IMR-90 (cell line): ENCODE data around the gene HOXB1. TPM values are rescaled to one million over a fixed set of nuclear protein-coding genes. Genes with fewer than 3 reads are reported as not detected.

Experiments used
- ATAC-seq: fragments of 200-7000 bp; cut with Tn5 transposase; 2 replicates; pipeline ENCODE4 v1.9.1; 2020; ENCODE audit warnings: low read depth, mild to moderate bottlenecking, moderate library complexity
- BruUV-seq: library from RNA; stranded (reverse); fragments of 400-500 nt; replicated peaks from 2 replicates; lab custom pipeline; 2021; lab: Mats Ljungman, UMichigan
- CTCF ChIA-PET: fragments of 300-600 bp; formaldehyde crosslinking; extraction: SDS; loops from one replicate; lab custom pipeline; 2021; ENCODE audit warnings: antibody characterized with exemption; lab: Yijun Ruan, JAX
- POLR2A ChIA-PET: fragments of 300-600 bp; sonication (Branson Sonifier 250); formaldehyde crosslinking; loops from one replicate; lab custom pipeline; 2022; ENCODE audit warnings: antibody characterized with exemption; ENCODE audit not compliant: unreplicated experiment; lab: Charles Lee
- DNase-seq: peaks from one replicate; pipeline ENCODE4 v3.0.0; 2013
- H2AFZ ChIP-seq: replicated peaks from 2 replicates; pipeline ENCODE3; 2013; ENCODE audit warnings: low read length, mild to moderate bottlenecking; ENCODE audit not compliant: poor library complexity
- H2AK5ac ChIP-seq: 2 replicates; pipeline ENCODE4 v1.6.1; 2013; ENCODE audit warnings: low read depth, low read length, inconsistent platforms
- H2AK9ac ChIP-seq: replicated peaks from 2 replicates; pipeline ENCODE3; 2013; ENCODE audit warnings: mild to moderate bottlenecking, low read depth, low read length, moderate library complexity; ENCODE audit not compliant: poor library complexity
- H2BK120ac ChIP-seq: 2 replicates; pipeline ENCODE4 v1.6.1; 2013; ENCODE audit warnings: low read depth, low read length, inconsistent platforms
- H2BK15ac ChIP-seq: 3 replicates; pipeline ENCODE4 v1.6.1; 2013; ENCODE audit warnings: low read depth, low read length, inconsistent platforms
- H2BK20ac ChIP-seq: 2 replicates; pipeline ENCODE4 v1.6.1; 2013; ENCODE audit warnings: low read depth, mild to moderate bottlenecking, inconsistent platforms, low read length, moderate library complexity
- H2BK5ac ChIP-seq: 2 replicates; pipeline ENCODE4 v1.6.1; 2013; ENCODE audit warnings: mild to moderate bottlenecking, low read depth, low read length, inconsistent platforms; ENCODE audit not compliant: poor library complexity, severe bottlenecking
- H3K14ac ChIP-seq: replicated peaks from 2 replicates; pipeline ENCODE4 v1.6.1; 2013; ENCODE audit warnings: low read depth, low read length, inconsistent platforms
- H3K18ac ChIP-seq: 2 replicates; pipeline ENCODE4 v1.6.1; 2013; ENCODE audit warnings: low read depth, low read length, control low read depth
- H3K23ac ChIP-seq: 2 replicates; pipeline ENCODE4 v1.6.1; 2013; ENCODE audit warnings: low read depth, low read length, inconsistent platforms
- H3K27ac ChIP-seq: 2 replicates; pipeline ENCODE4 v1.5.1; 2013; ENCODE audit warnings: mild to moderate bottlenecking, control low read depth, low read length; ENCODE audit not compliant: insufficient read depth
- H3K27me3 ChIP-seq: 2 replicates; pipeline ENCODE4 v1.6.1; 2013; ENCODE audit warnings: low read length; ENCODE audit not compliant: control insufficient read depth, insufficient read depth
- H3K36me3 ChIP-seq: 2 replicates; pipeline ENCODE4 v1.6.1; 2013; ENCODE audit warnings: low read length, mixed read lengths; ENCODE audit not compliant: control insufficient read depth, insufficient read depth
- H3K4ac ChIP-seq: 2 replicates; pipeline ENCODE4 v1.6.1; 2013; ENCODE audit warnings: low read depth, low read length, inconsistent platforms
- H3K4me1 ChIP-seq: 2 replicates; pipeline ENCODE4 v1.6.1; 2013; ENCODE audit warnings: low read length, mixed read lengths; ENCODE audit not compliant: control insufficient read depth, insufficient read depth
- H3K4me2 ChIP-seq: 2 replicates; pipeline ENCODE4 v1.6.1; 2013; ENCODE audit warnings: low read depth, mild to moderate bottlenecking, control low read depth, low read length, moderate library complexity
- H3K4me3 ChIP-seq: 2 replicates; pipeline ENCODE4 v1.5.1; 2013; ENCODE audit warnings: low read depth, mild to moderate bottlenecking, control low read depth, low read length, moderate library complexity; ENCODE audit not compliant: insufficient read depth
- H3K56ac ChIP-seq: 2 replicates; pipeline ENCODE4 v1.6.1; 2013; ENCODE audit warnings: low read length, inconsistent platforms; ENCODE audit not compliant: insufficient read depth; ENCODE audit errors: extremely low read depth
- H3K79me1 ChIP-seq, 2 experiments: 2 replicates each; pipeline ENCODE4 v1.6.1; 2013; ENCODE audit warnings: low read length in 2 of 2, inconsistent platforms in 1 of 2, low read depth in 1 of 2
- H3K9ac ChIP-seq: 2 replicates; pipeline ENCODE4 v1.6.1; 2013; ENCODE audit warnings: low read depth, low read length, control low read depth
- H3K9me1 ChIP-seq: 2 replicates; pipeline ENCODE4 v1.6.1; 2013; ENCODE audit warnings: low read length, inconsistent platforms; ENCODE audit not compliant: insufficient read depth
- H3K9me3 ChIP-seq: 2 replicates; pipeline ENCODE4 v1.6.1; 2013; ENCODE audit warnings: low read length; ENCODE audit not compliant: control insufficient read depth, insufficient read depth
- H4K20me1 ChIP-seq: 2 replicates; pipeline ENCODE4 v1.6.1; 2013; ENCODE audit warnings: low read length, inconsistent platforms; ENCODE audit not compliant: insufficient read depth
- H4K5ac ChIP-seq: 2 replicates; pipeline ENCODE4 v1.6.1; 2013; ENCODE audit warnings: mild to moderate bottlenecking, low read depth, low read length, control low read depth
- H4K8ac ChIP-seq, 2 experiments: 2 replicates each; pipeline ENCODE4 v1.6.1; 2013; ENCODE audit warnings: low read depth in 2 of 2, low read length in 2 of 2, control low read depth in 1 of 2, inconsistent platforms in 1 of 2
- H4K91ac ChIP-seq: 2 replicates; pipeline ENCODE4 v1.6.1; 2013; ENCODE audit warnings: low read depth, low read length, inconsistent platforms; ENCODE audit not compliant: insufficient read depth
- BHLHE40 ChIP-seq: fragments of 150-350 bp; IDR thresholded peaks from 2 replicates; pipeline ENCODE4 v1.6.1; 2016; ENCODE audit warnings: mild to moderate bottlenecking, low read depth, low read length
- CEBPB ChIP-seq: IDR thresholded peaks from 2 replicates; pipeline ENCODE4 v1.6.1; 2012; ENCODE audit warnings: low read depth, low read length, improper control_type of control experiment
- FOS ChIP-seq: fragments of 150-350 bp; IDR thresholded peaks from 2 replicates; pipeline ENCODE4 v1.6.1; 2016; ENCODE audit warnings: low read depth, low read length
- MAZ ChIP-seq: IDR thresholded peaks from 2 replicates; pipeline ENCODE4 v1.6.1; 2012; ENCODE audit warnings: low read depth, mild to moderate bottlenecking, low read length, improper control_type of control experiment, moderate library complexity, borderline replicate concordance
- POLR2A ChIP-seq: IDR thresholded peaks from 2 replicates; pipeline ENCODE4 v1.6.1; 2012; ENCODE audit warnings: mild to moderate bottlenecking, low read depth, low read length
- SMC3 ChIP-seq: fragments of 150-350 bp; IDR thresholded peaks from 2 replicates; pipeline ENCODE4 v1.6.1; 2016; ENCODE audit warnings: low read depth, mild to moderate bottlenecking, antibody characterized with exemption, low read length, moderate library complexity
- WGBS, 2 experiments: methylation state at CpG; one replicate each; pipeline versions ENCODE4 v1.1.5 to v1.1.7; 2013; ENCODE audit warnings: missing lambda C conversion rate in 2 of 2; ENCODE audit not compliant: insufficient read length in 1 of 2; ENCODE audit errors: extremely low coverage in 2 of 2; 5-methylcytosine and 5-hydroxymethylcytosine counted together
- dilution Hi-C: fragments of 300-500 bp; cut with HindIII; formaldehyde crosslinking; loops from one replicate; pipeline ENCODE4 v1.14.3; 2018; ENCODE audit warnings: low sequenced_read_pairs; ENCODE audit not compliant: unreplicated experiment
- in situ Hi-C: fragments of 300-500 bp; cut with MboI; formaldehyde crosslinking; loops from 3 replicates; pipeline ENCODE4 v1.14.3; 2019; ENCODE audit warnings: low sequenced_read_pairs, inconsistent platforms, mixed read lengths
- intact Hi-C: fragments of 100-400 bp; cut with micrococcal nuclease; formaldehyde crosslinking; loops from 2 replicates; pipeline ENCODE4 v1.10.0; 2022
- polyA plus RNA-seq, 3 experiments: library from polyadenylated mRNA; depleted of rRNA; stranded (reverse); fragments of >200 nt; gene quantifications; 2 replicates each; pipeline ENCODE4 v1.2.3, GENCODE V29; 2012; ENCODE audit warnings: low replicate concordance in 1 of 3
- total RNA-seq: library from RNA; depleted of rRNA; stranded (reverse); fragments of >200 nt; gene quantifications from 2 replicates; pipeline ENCODE4 v1.2.3, GENCODE V29; 2012
- TF ChIP-seq, protein P1 (sequence below): fragments of 150-350 bp; IDR thresholded peaks from 2 replicates; pipeline ENCODE4 v1.6.1; 2016; ENCODE audit warnings: low read depth, mild to moderate bottlenecking, low read length, moderate library complexity, borderline replicate concordance
- TF ChIP-seq, protein P2 (sequence below): conservative IDR thresholded peaks from 2 replicates; pipeline ENCODE4 v1.5.1; 2012; ENCODE audit warnings: mild to moderate bottlenecking, low read depth, low read length, improper control_type of control experiment

Gene HOXB1
- total and polyA plus RNA-seq, 2 of the 4 experiments (the other 2 are of a cell fraction) = not detected

DNA sequence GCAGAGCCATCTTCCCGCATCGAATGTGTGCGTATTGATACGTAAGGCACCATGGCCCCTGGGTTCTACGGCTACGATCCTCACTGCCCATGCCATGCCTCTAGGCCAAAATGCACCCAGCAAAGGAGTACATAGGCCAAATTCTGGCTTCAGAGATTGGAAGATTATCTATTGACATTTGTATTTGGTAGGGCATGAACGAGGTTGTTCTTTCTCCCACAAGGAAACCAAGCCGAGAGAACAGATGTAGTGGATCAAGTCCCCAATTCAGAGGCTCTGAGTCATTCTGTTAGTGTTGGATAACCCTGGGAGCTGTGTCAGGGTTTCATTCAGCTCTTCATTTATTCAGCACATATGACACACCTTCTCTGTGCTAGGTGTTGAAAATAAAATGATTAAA is 36.5 kb downstream of the HOXB1 start:
- H4K91ac ChIP-seq = 0 out of 2 replicates have a peak overlapping the region, but pooled peaks have one; percentile 15
- POLR2A ChIA-PET = interaction anchor here (1.0 kb wide), 1 partner anchor 93 kb away, joined by 3 read pairs; no protein-coding TSS in a partner anchor

More for the DNA sequence above, 36.5 kb downstream of the HOXB1 start:
- no TSS peak for BruUV-seq
- Histone ChIP-seq H3K4me1 (peaks cover 27% of the 10 kb centered on the region), H2AK5ac (peak overlapping the region; percentile 91; the same call in 1 of the 2 replicates), H3K79me1 (peaks cover 6 to 37% of the 10 kb centered on the region in 2 experiments; a peak in 3 of 4 replicates), H2BK15ac (peak overlapping the region; percentile 71; the same call in 2 of the 3 replicates), H3K9me3 (no peaks in the 10 kb centered on the region), H3K9me1 (peaks cover 23% of the 10 kb centered on the region), H3K14ac (peak overlapping the region; percentile 70), H3K23ac (peak overlapping the region; percentile 59; the same call in 1 of the 2 replicates), H3K4me2 (peak overlapping the region; percentile 55; the same call in 1 of the 2 replicates), H4K20me1 (no peaks in the 10 kb centered on the region; the same call in 1 of the 2 replicates), H3K9ac (no peak overlapping the region), H2BK5ac (peak overlapping the region; percentile 53), H4K5ac (no peak overlapping the region; the same call in 1 of the 2 replicates), H4K8ac (peak overlapping the region in 1 of 2 experiments; percentile 36; a peak in 1 of 4 replicates), H3K4me3 (no peak overlapping the region), H3K27me3 (no peaks in the 10 kb centered on the region), H3K27ac (peak overlapping the region; percentile 64), H2BK120ac (peak overlapping the region; percentile 78), H3K36me3 (no peaks in the 10 kb centered on the region), H2AFZ (peak overlapping the region; percentile 56), H3K56ac (no peak overlapping the region), H3K4ac (peak overlapping the region; percentile 82), H2BK20ac (peak overlapping the region; percentile 46; the same call in 1 of the 2 replicates), H2AK9ac (peak overlapping the region; percentile 70), H3K18ac (peak overlapping the region; percentile 70; the same call in 1 of the 2 replicates)
- DNase-seq (peak; percentile 90), ATAC-seq (peak; percentile 49)
- intact Hi-C loops (loop anchor here (5.0 kb wide), 1 partner anchor 447 kb away; the partner anchor contains the start of gene NFE2L1), in situ Hi-C loops (loop anchor here (5.0 kb wide), 1 partner anchor 43 kb away; no protein-coding TSS in a partner anchor), dilution Hi-C loops (no loop called here)
- WGBS, 2 experiments = 95% methylated on average over 6 of the region's 8 CpGs; no CpG with 5 or more reads in 1 of the 2 experiments
- CTCF ChIA-PET = no interaction called here
- TF ChIP-seq FOS (peak; percentile 89), CEBPB (no peak), SMC3 (no peak), MAZ (no peak), POLR2A (no peak), BHLHE40 (no peak)
- TF ChIP-seq, protein P1, sequence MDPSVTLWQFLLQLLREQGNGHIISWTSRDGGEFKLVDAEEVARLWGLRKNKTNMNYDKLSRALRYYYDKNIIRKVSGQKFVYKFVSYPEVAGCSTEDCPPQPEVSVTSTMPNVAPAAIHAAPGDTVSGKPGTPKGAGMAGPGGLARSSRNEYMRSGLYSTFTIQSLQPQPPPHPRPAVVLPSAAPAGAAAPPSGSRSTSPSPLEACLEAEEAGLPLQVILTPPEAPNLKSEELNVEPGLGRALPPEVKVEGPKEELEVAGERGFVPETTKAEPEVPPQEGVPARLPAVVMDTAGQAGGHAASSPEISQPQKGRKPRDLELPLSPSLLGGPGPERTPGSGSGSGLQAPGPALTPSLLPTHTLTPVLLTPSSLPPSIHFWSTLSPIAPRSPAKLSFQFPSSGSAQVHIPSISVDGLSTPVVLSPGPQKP = no peak
- TF ChIP-seq, protein P2, sequence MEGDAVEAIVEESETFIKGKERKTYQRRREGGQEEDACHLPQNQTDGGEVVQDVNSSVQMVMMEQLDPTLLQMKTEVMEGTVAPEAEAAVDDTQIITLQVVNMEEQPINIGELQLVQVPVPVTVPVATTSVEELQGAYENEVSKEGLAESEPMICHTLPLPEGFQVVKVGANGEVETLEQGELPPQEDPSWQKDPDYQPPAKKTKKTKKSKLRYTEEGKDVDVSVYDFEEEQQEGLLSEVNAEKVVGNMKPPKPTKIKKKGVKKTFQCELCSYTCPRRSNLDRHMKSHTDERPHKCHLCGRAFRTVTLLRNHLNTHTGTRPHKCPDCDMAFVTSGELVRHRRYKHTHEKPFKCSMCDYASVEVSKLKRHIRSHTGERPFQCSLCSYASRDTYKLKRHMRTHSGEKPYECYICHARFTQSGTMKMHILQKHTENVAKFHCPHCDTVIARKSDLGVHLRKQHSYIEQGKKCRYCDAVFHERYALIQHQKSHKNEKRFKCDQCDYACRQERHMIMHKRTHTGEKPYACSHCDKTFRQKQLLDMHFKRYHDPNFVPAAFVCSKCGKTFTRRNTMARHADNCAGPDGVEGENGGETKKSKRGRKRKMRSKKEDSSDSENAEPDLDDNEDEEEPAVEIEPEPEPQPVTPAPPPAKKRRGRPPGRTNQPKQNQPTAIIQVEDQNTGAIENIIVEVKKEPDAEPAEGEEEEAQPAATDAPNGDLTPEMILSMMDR = no peak
